GM12878 (cell line): Measurements from ENCODE around the gene CDK2. TPM values are rescaled to one million over a fixed set of nuclear protein-coding genes. Genes with fewer than 3 reads are reported as not detected.

ENCODE experiments used
- BACH1 ChIP-seq: fragments of 450-650 bp; IDR thresholded peaks from 2 replicates; pipeline ENCODE4 v1.6.1; 2017; ENCODE audit warnings: mild to moderate bottlenecking, borderline replicate concordance
- BRCA1 ChIP-seq: IDR thresholded peaks from 2 replicates; pipeline ENCODE4 v1.6.1; 2011; ENCODE audit warnings: low read depth, low read length, improper control_type of control experiment
- CHD1 ChIP-seq: IDR thresholded peaks from 2 replicates; pipeline ENCODE4 v1.6.1; 2012; ENCODE audit warnings: low read depth, low read length, improper control_type of control experiment
- CHD4 ChIP-seq: fragments of 200-600 bp; sonication (generic); IDR thresholded peaks from 2 replicates; pipeline ENCODE4 v1.6.1; 2016; ENCODE audit warnings: mild to moderate bottlenecking
- CUX1 ChIP-seq: IDR thresholded peaks from 2 replicates; pipeline ENCODE4 v1.6.1; 2012; ENCODE audit warnings: improper control_type of control experiment, low read depth, low read length; ENCODE audit not compliant: insufficient replicate concordance
- KDM1A ChIP-seq: fragments of 200-600 bp; sonication (generic); IDR thresholded peaks from 2 replicates; pipeline ENCODE4 v1.6.1; 2016; ENCODE audit warnings: borderline replicate concordance
- MYC ChIP-seq: IDR thresholded peaks from 2 replicates; pipeline ENCODE4 v1.6.1; 2011; ENCODE audit warnings: mild to moderate bottlenecking, low read length, moderate library complexity, inconsistent platforms; ENCODE audit not compliant: insufficient read depth, insufficient replicate concordance, insufficient read length, severe bottlenecking
- RAD21 ChIP-seq: IDR thresholded peaks from 2 replicates; pipeline ENCODE4 v1.6.1; 2011; ENCODE audit warnings: mild to moderate bottlenecking, low read depth, low read length, moderate library complexity; ENCODE audit not compliant: insufficient read depth
- RAD51 ChIP-seq: fragments of 450-650 bp; IDR thresholded peaks from 2 replicates; pipeline ENCODE4 v1.6.1; 2016; ENCODE audit warnings: moderate library complexity, mild to moderate bottlenecking, inconsistent platforms
- STAT1 ChIP-seq: fragments of 450-650 bp; conservative IDR thresholded peaks from 2 replicates; pipeline ENCODE4 v1.6.1; 2014; ENCODE audit warnings: antibody characterized with exemption, mild to moderate bottlenecking
- STAT3 ChIP-seq: IDR thresholded peaks from 2 replicates; pipeline ENCODE4 v1.6.1; 2011; ENCODE audit warnings: low read depth, low read length, improper control_type of control experiment
- TAF1 ChIP-seq: IDR thresholded peaks from 2 replicates; pipeline ENCODE4 v1.6.1; 2011; ENCODE audit warnings: mild to moderate bottlenecking, low read depth, low read length, borderline replicate concordance
- polyA plus RNA-seq, 11 experiments: library from polyadenylated mRNA; depleted of rRNA in 4 of 11; unstranded in 6 of 11; stranded (reverse) in 5 of 11; fragments of >200 nt; fragmentation: Nextera tagmentation in 4 of 11; fragmentation: Illumina TruSeq in 1 of 11; extraction: Ambion mirVana in 4 of 11; extraction: Trizol in 1 of 11; gene quantifications; 1 replicate in 1 of 11; 2 replicates in 10 of 11; pipeline versions ENCODE4 v1.2.1 to v1.2.3, GENCODE V29; 2011 to 2016; ENCODE audit warnings: inconsistent platforms in 2 of 11, missing spikeins in 2 of 11, low read depth in 1 of 11
- total RNA-seq, 4 experiments: library from RNA; depleted of rRNA in 3 of 4; stranded (reverse); fragments of >200 nt in 3 of 4; fragmentation: Illumina TruSeq in 1 of 4; extraction: Trizol in 1 of 4; gene quantifications; 2 replicates each; pipeline versions ENCODE4 v1.2.1 to v1.2.3, GENCODE V29; 2013 to 2021
- TF ChIP-seq, protein P1 (sequence below): fragments of 450-650 bp; IDR thresholded peaks from 2 replicates; pipeline ENCODE4 v1.6.1; 2017; ENCODE audit warnings: borderline replicate concordance
- TF ChIP-seq, protein P2 (sequence below): fragments of 450-650 bp; conservative IDR thresholded peaks from 2 replicates; pipeline ENCODE4 v1.6.1; 2017; ENCODE audit warnings: mild to moderate bottlenecking, moderate library complexity
- TF ChIP-seq, protein P3 (sequence below): fragments of 450-650 bp; IDR thresholded peaks from 2 replicates; pipeline ENCODE4 v1.6.1; 2018; ENCODE audit warnings: mild to moderate bottlenecking, low read depth, moderate library complexity; ENCODE audit not compliant: partially characterized antibody

Gene CDK2
- total and polyA plus RNA-seq, 10 of the 15 experiments (the other 5 are each of a cell fraction or from before 2014, with no cell fraction given) = 13.1 to 138 (median 82.2) TPM

DNA sequence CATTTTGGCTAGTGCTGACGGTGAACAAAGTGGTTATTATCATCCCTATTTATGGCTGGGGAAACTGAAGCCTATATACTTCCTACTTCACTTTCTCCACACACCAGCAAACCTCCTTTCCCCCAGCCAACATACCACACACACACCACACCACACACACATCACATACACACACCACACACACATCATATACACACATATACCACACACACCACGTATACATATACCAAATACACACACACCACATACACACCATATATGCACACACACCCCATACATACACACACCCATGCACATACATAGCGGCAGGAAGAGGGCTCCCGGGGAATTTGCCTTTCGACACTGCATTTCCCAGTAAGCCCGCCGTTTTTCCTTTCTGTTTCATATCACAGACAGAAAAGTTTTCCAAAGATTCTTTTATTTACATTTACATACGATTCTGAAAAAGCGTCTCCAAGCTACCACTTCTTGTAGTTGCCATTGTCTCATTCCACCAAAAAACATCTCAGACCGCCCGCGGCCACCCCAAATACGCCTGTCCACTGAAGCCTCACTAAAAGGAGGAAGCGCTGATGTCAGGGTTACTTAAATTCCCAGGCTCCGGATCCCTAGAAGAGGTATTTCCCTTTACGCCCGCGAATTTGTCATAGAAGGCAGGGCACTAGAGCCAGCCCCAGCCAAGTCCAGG lies 6.4 kb downstream of the CDK2 start (continued):
- no peak for TF ChIP-seq CHD1
- no peak for TF ChIP-seq MYC
- TF ChIP-seq, protein P1, sequence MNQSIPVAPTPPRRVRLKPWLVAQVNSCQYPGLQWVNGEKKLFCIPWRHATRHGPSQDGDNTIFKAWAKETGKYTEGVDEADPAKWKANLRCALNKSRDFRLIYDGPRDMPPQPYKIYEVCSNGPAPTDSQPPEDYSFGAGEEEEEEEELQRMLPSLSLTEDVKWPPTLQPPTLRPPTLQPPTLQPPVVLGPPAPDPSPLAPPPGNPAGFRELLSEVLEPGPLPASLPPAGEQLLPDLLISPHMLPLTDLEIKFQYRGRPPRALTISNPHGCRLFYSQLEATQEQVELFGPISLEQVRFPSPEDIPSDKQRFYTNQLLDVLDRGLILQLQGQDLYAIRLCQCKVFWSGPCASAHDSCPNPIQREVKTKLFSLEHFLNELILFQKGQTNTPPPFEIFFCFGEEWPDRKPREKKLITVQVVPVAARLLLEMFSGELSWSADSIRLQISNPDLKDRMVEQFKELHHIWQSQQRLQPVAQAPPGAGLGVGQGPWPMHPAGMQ = 0 out of 2 replicates have a peak, but pooled peaks have one; percentile 21
- TF ChIP-seq KDM1A = no peak
- no peak for TF ChIP-seq CHD4
- TF ChIP-seq, protein P2, sequence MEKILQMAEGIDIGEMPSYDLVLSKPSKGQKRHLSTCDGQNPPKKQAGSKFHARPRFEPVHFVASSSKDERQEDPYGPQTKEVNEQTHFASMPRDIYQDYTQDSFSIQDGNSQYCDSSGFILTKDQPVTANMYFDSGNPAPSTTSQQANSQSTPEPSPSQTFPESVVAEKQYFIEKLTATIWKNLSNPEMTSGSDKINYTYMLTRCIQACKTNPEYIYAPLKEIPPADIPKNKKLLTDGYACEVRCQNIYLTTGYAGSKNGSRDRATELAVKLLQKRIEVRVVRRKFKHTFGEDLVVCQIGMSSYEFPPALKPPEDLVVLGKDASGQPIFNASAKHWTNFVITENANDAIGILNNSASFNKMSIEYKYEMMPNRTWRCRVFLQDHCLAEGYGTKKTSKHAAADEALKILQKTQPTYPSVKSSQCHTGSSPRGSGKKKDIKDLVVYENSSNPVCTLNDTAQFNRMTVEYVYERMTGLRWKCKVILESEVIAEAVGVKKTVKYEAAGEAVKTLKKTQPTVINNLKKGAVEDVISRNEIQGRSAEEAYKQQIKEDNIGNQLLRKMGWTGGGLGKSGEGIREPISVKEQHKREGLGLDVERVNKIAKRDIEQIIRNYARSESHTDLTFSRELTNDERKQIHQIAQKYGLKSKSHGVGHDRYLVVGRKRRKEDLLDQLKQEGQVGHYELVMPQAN = 0 out of 2 replicates have a peak, but pooled peaks have one; percentile 43
- TF ChIP-seq BACH1 = 0 out of 2 replicates have a peak, but pooled peaks have one; percentile 23
- no peak for TF ChIP-seq TAF1
- TF ChIP-seq CUX1 = no peak
- TF ChIP-seq RAD21 = no peak
- TF ChIP-seq, protein P3, sequence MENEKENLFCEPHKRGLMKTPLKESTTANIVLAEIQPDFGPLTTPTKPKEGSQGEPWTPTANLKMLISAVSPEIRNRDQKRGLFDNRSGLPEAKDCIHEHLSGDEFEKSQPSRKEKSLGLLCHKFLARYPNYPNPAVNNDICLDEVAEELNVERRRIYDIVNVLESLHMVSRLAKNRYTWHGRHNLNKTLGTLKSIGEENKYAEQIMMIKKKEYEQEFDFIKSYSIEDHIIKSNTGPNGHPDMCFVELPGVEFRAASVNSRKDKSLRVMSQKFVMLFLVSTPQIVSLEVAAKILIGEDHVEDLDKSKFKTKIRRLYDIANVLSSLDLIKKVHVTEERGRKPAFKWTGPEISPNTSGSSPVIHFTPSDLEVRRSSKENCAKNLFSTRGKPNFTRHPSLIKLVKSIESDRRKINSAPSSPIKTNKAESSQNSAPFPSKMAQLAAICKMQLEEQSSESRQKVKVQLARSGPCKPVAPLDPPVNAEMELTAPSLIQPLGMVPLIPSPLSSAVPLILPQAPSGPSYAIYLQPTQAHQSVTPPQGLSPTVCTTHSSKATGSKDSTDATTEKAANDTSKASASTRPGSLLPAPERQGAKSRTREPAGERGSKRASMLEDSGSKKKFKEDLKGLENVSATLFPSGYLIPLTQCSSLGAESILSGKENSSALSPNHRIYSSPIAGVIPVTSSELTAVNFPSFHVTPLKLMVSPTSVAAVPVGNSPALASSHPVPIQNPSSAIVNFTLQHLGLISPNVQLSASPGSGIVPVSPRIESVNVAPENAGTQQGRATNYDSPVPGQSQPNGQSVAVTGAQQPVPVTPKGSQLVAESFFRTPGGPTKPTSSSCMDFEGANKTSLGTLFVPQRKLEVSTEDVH = peak; percentile 50
- TF ChIP-seq RAD51 = no peak
- TF ChIP-seq STAT1 = no peak
- TF ChIP-seq BRCA1 = no peak
- TF ChIP-seq STAT3 = no peak
